Prostate gland (tissue), 2 donors: ENCODE measurements around the gene ZBTB21.

Experiments
- POLR2A ChIP-seq: fragments of 450-650 bp; IDR thresholded peaks from one replicate; pipeline ENCODE4 v1.6.1; 2016; ENCODE audit warnings: antibody characterized with exemption, mild to moderate bottlenecking
- POLR2AphosphoS5 ChIP-seq: sonication (generic); formaldehyde crosslinking; IDR thresholded peaks from one replicate; pipeline ENCODE4 v1.6.1; 2017; ENCODE audit warnings: antibody characterized with exemption
- TF ChIP-seq, protein P1 (sequence below), 4 experiments: fragments of 200-600 bp in 2 of 4; fragments of 450-650 bp in 2 of 4; sonication (generic) in 2 of 4; IDR thresholded peaks; 1 replicate in 3 of 4; 2 replicates in 1 of 4; pipeline ENCODE4 v1.5.1; 2016 to 2019; ENCODE audit warnings: antibody characterized with exemption in 4 of 4, mild to moderate bottlenecking in 2 of 4, moderate library complexity in 2 of 4

DNA sequence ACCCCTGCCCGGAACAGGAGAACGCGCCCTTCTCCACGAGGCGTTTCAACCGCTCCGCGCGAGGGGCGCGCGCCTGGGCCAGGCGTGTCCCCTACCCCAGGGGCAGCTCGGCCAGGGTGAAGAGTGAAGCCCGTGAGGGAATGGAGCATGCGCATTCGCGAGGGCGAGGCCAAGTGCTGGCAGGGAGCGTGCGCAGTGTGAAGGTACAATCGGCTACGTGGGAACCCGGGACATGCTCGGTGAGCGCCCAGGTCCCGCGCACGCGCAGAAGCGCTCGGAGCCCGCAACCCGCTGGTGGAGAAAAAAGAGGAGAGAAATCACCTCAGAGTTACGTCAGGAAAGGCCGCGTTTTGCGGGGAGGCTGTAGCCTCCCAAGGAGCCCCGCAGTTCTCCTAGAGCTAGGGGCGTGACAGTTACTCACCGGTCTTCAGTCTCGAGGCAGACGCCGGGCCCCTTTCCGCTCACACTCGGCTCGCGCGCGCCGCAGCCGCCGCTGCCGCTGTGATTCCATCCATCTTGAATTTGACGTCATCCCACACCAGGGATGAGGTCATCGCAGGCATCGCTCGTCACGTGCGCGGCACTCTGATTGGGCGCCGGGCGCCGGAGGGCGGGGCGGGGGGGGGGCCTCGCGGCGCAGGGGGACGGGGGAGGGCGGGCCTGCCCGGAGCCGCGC, at the start of gene ZBTB21:
- TF ChIP-seq, protein P1, sequence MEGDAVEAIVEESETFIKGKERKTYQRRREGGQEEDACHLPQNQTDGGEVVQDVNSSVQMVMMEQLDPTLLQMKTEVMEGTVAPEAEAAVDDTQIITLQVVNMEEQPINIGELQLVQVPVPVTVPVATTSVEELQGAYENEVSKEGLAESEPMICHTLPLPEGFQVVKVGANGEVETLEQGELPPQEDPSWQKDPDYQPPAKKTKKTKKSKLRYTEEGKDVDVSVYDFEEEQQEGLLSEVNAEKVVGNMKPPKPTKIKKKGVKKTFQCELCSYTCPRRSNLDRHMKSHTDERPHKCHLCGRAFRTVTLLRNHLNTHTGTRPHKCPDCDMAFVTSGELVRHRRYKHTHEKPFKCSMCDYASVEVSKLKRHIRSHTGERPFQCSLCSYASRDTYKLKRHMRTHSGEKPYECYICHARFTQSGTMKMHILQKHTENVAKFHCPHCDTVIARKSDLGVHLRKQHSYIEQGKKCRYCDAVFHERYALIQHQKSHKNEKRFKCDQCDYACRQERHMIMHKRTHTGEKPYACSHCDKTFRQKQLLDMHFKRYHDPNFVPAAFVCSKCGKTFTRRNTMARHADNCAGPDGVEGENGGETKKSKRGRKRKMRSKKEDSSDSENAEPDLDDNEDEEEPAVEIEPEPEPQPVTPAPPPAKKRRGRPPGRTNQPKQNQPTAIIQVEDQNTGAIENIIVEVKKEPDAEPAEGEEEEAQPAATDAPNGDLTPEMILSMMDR (IDR thresholded peaks at IDR 0.05): peak in 1 of 4 experiments; percentile 20
- TF ChIP-seq POLR2AphosphoS5 (peak; percentile 96), POLR2A (peak; percentile 98)
